ENCODE results near the gene LDLRAD4.

LDLRAD4 gene

GRCh38 chr18:13377496-13377895, 158.9 kb downstream of the LDLRAD4 start:
- no peak for TF ChIP-seq CTCF (IDR thresholded peaks at IDR 0.05)

- TF ChIP-seq CTCF (IDR thresholded peaks at IDR 0.05), result no peak
These were observed 159.6 kb downstream of the LDLRAD4 start for GRCh38 chr18:13378150-13378549.

- no peak for TF ChIP-seq CTCF (IDR thresholded peaks at IDR 0.05)
These were observed 160.7 kb downstream of the LDLRAD4 start for GRCh38 chr18:13379062-13379865.

GRCh38 chr18:13379930-13380690, 161.6 kb downstream of the LDLRAD4 start:
- no peak for TF ChIP-seq CTCF (IDR thresholded peaks at IDR 0.05)

GRCh38 chr18:13380691-13381070, 162.1 kb downstream of the LDLRAD4 start:
- TF ChIP-seq CTCF (IDR thresholded peaks at IDR 0.05), result no peak

- no peak for TF ChIP-seq CTCF (IDR thresholded peaks at IDR 0.05)
These were observed 162.8 kb downstream of the LDLRAD4 start for GRCh38 chr18:13381331-13381730.

GRCh38 chr18:13381944-13382365, 163.4 kb downstream of the LDLRAD4 start:
- no peak for TF ChIP-seq CTCF (IDR thresholded peaks at IDR 0.05)
